ENCODE data around the gene BRDT. TPM values are rescaled to one million over a fixed set of nuclear protein-coding genes. Genes with fewer than 3 reads are reported as not detected.

BRDT gene
- total RNA-seq, 1 donor from 2014 or later: not detected

Other genes with a start within 250 kb of the BRDT start
- 8.2 and 10.0 TPM in 2 replicates for gene TGFBR3, start 63.2 kb upstream of the BRDT start, total RNA-seq
- gene EPHX4, start 80.6 kb downstream of the BRDT start, total RNA-seq: 19.6 and 20.9 TPM in 2 replicates
- not detected in 2 replicates for gene SETSIP, start 126.0 kb downstream of the BRDT start, total RNA-seq
- 1.9 and 2.4 TPM in 2 replicates for gene BTBD8, start 130.9 kb downstream of the BRDT start, total RNA-seq